Adrenal gland (tissue), 12 donors: ENCODE measurements around the gene PPP2R2C. TPM values are rescaled to one million over a fixed set of nuclear protein-coding genes. Genes with fewer than 3 reads are reported as not detected.
A peak's percentile ranks its signal among the peaks of the same experiment; 100 is the strongest.

Source experiments
- DNase-seq, 7 donors: peaks; one replicate each; pipeline ENCODE4 v3.0.0-alpha.2; 2019 to 2020
- H3K27ac ChIP-seq, 5 donors: fragments of 200-600 bp; sonication (generic) in 4 of 5; 1 replicate in 3 of 5; 2 replicates in 2 of 5; pipeline versions ENCODE4 v1.5.1 to v1.8.0; 2016 to 2020; ENCODE audit warnings: mild to moderate bottlenecking in 1 of 5
- H3K27me3 ChIP-seq: fragments of 200-600 bp; 2 replicates; pipeline ENCODE4 v1.8.0; 2021
- H3K36me3 ChIP-seq, 2 donors: fragments of 200-600 bp; replicated peaks in 1 of 2; 1 replicate in 1 of 2; 2 replicates in 1 of 2; pipeline versions ENCODE4 v1.5.1 to v1.8.0; 2018 to 2022
- H3K4me1 ChIP-seq, 2 donors: fragments of 200-600 bp; replicated peaks in 1 of 2; 1 replicate in 1 of 2; 2 replicates in 1 of 2; pipeline versions ENCODE4 v1.5.1 to v1.8.0; 2018 to 2021
- H3K4me3 ChIP-seq, 4 donors: fragments of 200-600 bp; sonication (generic) in 3 of 4; one replicate each; pipeline ENCODE4 v1.5.1; 2016 to 2018
- H3K9me3 ChIP-seq, 3 donors: fragments of 200-600 bp; sonication (generic) in 1 of 3; replicated peaks in 1 of 3; 1 replicate in 2 of 3; 2 replicates in 1 of 3; pipeline versions ENCODE4 v1.5.1 to v1.8.0; 2016 to 2021
- CTCF ChIP-seq, 6 experiments: fragments of 450-650 bp in 4 of 6; fragments of 200-600 bp in 2 of 6; sonication (generic) in 1 of 6; IDR thresholded peaks; 1 replicate in 5 of 6; 2 replicates in 1 of 6; pipeline versions ENCODE4 v1.5.1 to v1.8.0; 2016 to 2021; ENCODE audit warnings: antibody characterized with exemption in 6 of 6, mild to moderate bottlenecking in 2 of 6, moderate library complexity in 1 of 6
- POLR2A ChIP-seq, 2 donors: fragments of 450-650 bp; IDR thresholded peaks; one replicate each; pipeline ENCODE4 v1.6.1; 2017; ENCODE audit warnings: antibody characterized with exemption in 2 of 2, mild to moderate bottlenecking in 2 of 2, moderate library complexity in 1 of 2
- WGBS, 4 donors: extraction: QIAGEN DNeasy Blood & Tissue Kit in 2 of 4; methylation state at CpG; one replicate each; pipeline versions ENCODE4 v1.1.5 to v1.1.7; 2013 to 2017; 5-methylcytosine and 5-hydroxymethylcytosine counted together
- intact Hi-C, 2 donors: fragments of 100-400 bp; cut with DNase I; formaldehyde crosslinking; loops; one replicate each; pipeline versions ENCODE4 v1.14.1 to v1.15.0; 2022 to 2023
- polyA plus RNA-seq, 3 donors: library from polyadenylated mRNA; stranded (reverse); fragments of 200-250 nt in 2 of 3; fragments of 350-450 nt in 1 of 3; fragmentation: Illumina TruSeq in 1 of 3; extraction: RNeasy Lipid Tissue Mini Kit (QIAGEN cat#74804) in 1 of 3; gene quantifications; one replicate each; pipeline ENCODE4 v1.2.3, GENCODE V29; 2013 to 2014
- total RNA-seq, 9 donors: library from RNA; depleted of rRNA in 4 of 9; stranded (reverse); fragments of >200 nt in 4 of 9; fragments of 120-200 nt in 1 of 9; fragmentation: NEBNext Ultra II Directional in 1 of 9; extraction: Animal tissue kit (Norgen Biotek cat#: 25700) in 1 of 9; gene quantifications; one replicate each; pipeline versions ENCODE4 v1.1.0 to v1.2.4, GENCODE V29; 2013 to 2023
- donor health status: healthy with polysubstance abuse.
- donor health status: Bipolar disorder and iron deficiency.
- donor health status: DM: yes; HTN: yes; CAD: no.
- donor health status: DM: no; HTN: no; CAD: no.
- donor health status: DM: no; HTN: no; CAD: no.
- donor health status: DM: yes; HTN: yes; CAD: no.

The PPP2R2C gene
- total and polyA plus RNA-seq, 12 donors = 0.17 to 7.2 (median 2.0) TPM; not detected in 3

GRCh38 chr4:6361076-6361784 is 111.2 kb downstream of the PPP2R2C start:
- intact Hi-C loops = no loop called here
- Histone ChIP-seq H3K36me3 (no peaks in the 10 kb centered on the region), H3K4me3 (no peak overlapping the region), H3K27ac (no peak overlapping the region), H3K9me3 (no peaks in the 10 kb centered on the region), H3K4me1 (no peaks in the 10 kb centered on the region), H3K27me3 (no peaks in the 10 kb centered on the region)
- 68 to 75% (median 72%) methylated on average over 4 of the region's 4 CpGs for WGBS, 4 donors
- TF ChIP-seq POLR2A (IDR thresholded peaks at IDR 0.05) (no peak), CTCF (IDR thresholded peaks at IDR 0.05) (no peak)
- DNase-seq = no peak

DNA sequence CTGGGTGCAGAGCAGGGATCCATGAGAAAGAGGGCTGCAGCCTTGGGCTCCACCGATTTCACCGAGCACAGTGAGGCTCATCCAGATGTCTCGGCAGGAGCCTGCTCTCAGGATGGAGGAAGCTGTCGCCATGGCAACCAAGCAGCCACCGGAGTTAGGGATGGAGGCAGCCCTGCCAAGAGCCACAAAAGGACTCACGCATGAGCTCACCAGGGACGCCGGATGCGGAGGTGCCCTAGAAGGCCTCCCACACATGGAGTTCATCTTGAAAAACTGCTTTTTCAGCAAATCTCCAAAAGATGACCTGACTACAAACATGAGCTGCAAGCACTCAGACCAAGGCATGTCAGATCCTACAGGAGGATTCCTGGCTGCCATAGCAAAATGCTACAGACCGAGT is 112.0 kb downstream of the PPP2R2C start:
- Histone ChIP-seq H3K36me3 (no peaks in the 10 kb centered on the region), H3K4me3 (no peak overlapping the region), H3K9me3 (no peaks in the 10 kb centered on the region), H3K4me1 (no peaks in the 10 kb centered on the region), H3K27ac (no peak overlapping the region), H3K27me3 (no peaks in the 10 kb centered on the region)
- TF ChIP-seq CTCF (IDR thresholded peaks at IDR 0.05) = no peak
- TF ChIP-seq POLR2A (IDR thresholded peaks at IDR 0.05) = no peak
- peak in 1 of 7 donors; percentile 86 for DNase-seq
- intact Hi-C loops = no loop called here
- 19 to 37% (median 27%) methylated on average over 7 to 10 of the region's 10 CpGs for WGBS, 4 donors

- Histone ChIP-seq H3K36me3 (no peaks in the 10 kb centered on the region), H3K9me3 (no peaks in the 10 kb centered on the region), H3K27ac (no peak overlapping the region), H3K4me1 (no peaks in the 10 kb centered on the region), H3K27me3 (no peaks in the 10 kb centered on the region), H3K4me3 (no peak overlapping the region)
- intact Hi-C loops = no loop called here
- 48 to 66% (median 59%) methylated on average over 9 to 11 of the region's 11 CpGs for WGBS, 4 donors
- TF ChIP-seq CTCF (IDR thresholded peaks at IDR 0.05) = no peak
- no peak for TF ChIP-seq POLR2A (IDR thresholded peaks at IDR 0.05)
- DNase-seq = no peak
These were observed 112.7 kb downstream of the PPP2R2C start for GRCh38 chr4:6359536-6360308.

DNA sequence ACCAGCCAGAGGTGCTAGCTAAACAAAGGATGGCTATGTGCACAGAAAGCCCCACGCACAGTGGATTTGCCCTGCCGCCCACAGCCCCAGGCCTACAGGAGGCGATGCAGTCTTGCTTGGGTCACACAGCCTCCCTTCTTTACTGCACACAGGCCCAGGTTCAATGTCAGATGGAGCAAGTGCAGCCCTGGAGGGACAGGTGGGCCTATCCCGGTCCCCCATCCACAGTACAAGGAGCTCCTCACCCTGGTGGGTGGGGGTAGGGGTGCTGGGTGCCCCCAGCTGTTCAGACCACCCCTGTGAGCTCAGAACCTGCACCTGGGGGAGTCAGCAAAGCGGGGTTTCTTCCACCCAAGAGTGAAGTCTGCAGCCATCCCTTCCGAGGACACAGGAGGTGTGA is 114.9 kb downstream of the PPP2R2C start:
- 75 to 95% (median 86%) methylated on average over 3 to 6 of the region's 6 CpGs for WGBS, 4 donors

More for the DNA sequence above, 114.9 kb downstream of the PPP2R2C start:
- intact Hi-C loops = no loop called here
- Histone ChIP-seq H3K4me1 (no peaks in the 10 kb centered on the region), H3K9me3 (no peaks in the 10 kb centered on the region), H3K4me3 (no peak overlapping the region), H3K27ac (no peak overlapping the region), H3K36me3 (no peaks in the 10 kb centered on the region), H3K27me3 (no peaks in the 10 kb centered on the region)
- no peak for TF ChIP-seq CTCF (IDR thresholded peaks at IDR 0.05)
- no peak for TF ChIP-seq POLR2A (IDR thresholded peaks at IDR 0.05)
- DNase-seq = no peak
